K562 (cell line): ENCODE data around the gene NRF1. TPM values are rescaled to one million over a fixed set of nuclear protein-coding genes. Genes with fewer than 3 reads are reported as not detected.
A peak's percentile ranks its signal among the peaks of the same experiment; 100 is the strongest.

Experiments
- ARID4B ChIP-seq: sonication (generic); formaldehyde crosslinking; IDR thresholded peaks from 2 replicates; pipeline ENCODE4 v1.8.0; 2022; ENCODE audit warnings: mild to moderate bottlenecking, missing genetic modification reagents
- CTCFL ChIP-seq: IDR thresholded peaks from 2 replicates; pipeline ENCODE4 v1.6.1; 2011; ENCODE audit warnings: borderline replicate concordance, low read depth, mild to moderate bottlenecking, moderate library complexity, low read length; ENCODE audit not compliant: insufficient read depth, poor library complexity, severe bottlenecking
- DIDO1 ChIP-seq: fragments of 450-650 bp; IDR thresholded peaks from 2 replicates; pipeline ENCODE4 v1.6.1; 2016; ENCODE audit warnings: low read depth, missing biosample characterization, missing genetic modification characterization
- MAFF ChIP-seq: IDR thresholded peaks from 2 replicates; pipeline ENCODE4 v1.6.1; 2012; ENCODE audit warnings: low read length, improper control_type of control experiment
- MYBL2 ChIP-seq, 2 experiments: fragments of 450-650 bp in 1 of 2; sonication (generic) in 1 of 2; formaldehyde crosslinking in 1 of 2; IDR thresholded peaks; 2 replicates each; pipeline versions ENCODE4 v1.6.1 to v1.8.1; 2017 to 2022; ENCODE audit warnings: borderline replicate concordance in 1 of 2, inconsistent platforms in 1 of 2, low read depth in 1 of 2, mild to moderate bottlenecking in 1 of 2, missing genetic modification reagents in 1 of 2, moderate library complexity in 1 of 2
- NR1H2 ChIP-seq: sonication (generic); formaldehyde crosslinking; IDR thresholded peaks from 2 replicates; pipeline ENCODE4 v1.4.0; 2020; ENCODE audit warnings: mild to moderate bottlenecking, missing genetic modification reagents
- RBM17 ChIP-seq: fragments of 200-400 bp; formaldehyde crosslinking; IDR thresholded peaks from 2 replicates; pipeline ENCODE4 v1.6.1; 2017; ENCODE audit warnings: low read depth, mild to moderate bottlenecking, low read length, borderline replicate concordance
- VEZF1 ChIP-seq: fragments of 200-800 bp; sonication (Bioruptor generic); IDR thresholded peaks from 2 replicates; pipeline ENCODE4 v1.6.1; 2017; ENCODE audit warnings: missing genetic modification characterization, missing compliant biosample characterization
- ZNF407 ChIP-seq: fragments of 450-650 bp; IDR thresholded peaks from 2 replicates; pipeline ENCODE4 v1.6.1; 2016; ENCODE audit warnings: low read depth
- polyA plus RNA-seq, 8 experiments: library from polyadenylated mRNA; depleted of rRNA in 4 of 8; stranded (reverse) in 5 of 8; unstranded in 3 of 8; fragments of >200 nt; fragmentation: Nextera tagmentation in 2 of 8; fragmentation: Illumina TruSeq in 1 of 8; extraction: Ambion mirVana in 2 of 8; extraction: Trizol in 1 of 8; gene quantifications; 2 replicates each; pipeline versions ENCODE4 v1.2.1 to v1.2.3, GENCODE V29; 2011 to 2014; ENCODE audit warnings: inconsistent platforms in 1 of 8, missing spikeins in 1 of 8
- total RNA-seq, 7 experiments: library from RNA; depleted of rRNA in 6 of 7; stranded (reverse); fragments of >200 nt in 6 of 7; fragmentation: Illumina TruSeq in 2 of 7; extraction: Trizol in 2 of 7; gene quantifications; 2 replicates each; pipeline versions ENCODE4 v1.2.1 to v1.2.3, GENCODE V29; 2011 to 2021; ENCODE audit warnings: low replicate concordance in 1 of 7

The NRF1 gene
- total and polyA plus RNA-seq, 9 of the 15 experiments (the other 6 are each of a cell fraction or from before 2014, with no cell fraction given) = 8.6 to 28.8 (median 20.3) TPM

GRCh38 chr7:129613016-129613337, 1.5 kb downstream of the NRF1 start (continued):
- TF ChIP-seq ZNF407 (no peak), RBM17 (no peak), MAFF (0 out of 2 replicates have a peak, but pooled peaks have one; percentile 4), ARID4B (CRISPR knock-in tag) (no peak), DIDO1 (no peak), CTCFL (no peak), MYBL2 (IDR thresholded peaks at IDR 0.05; ENCODE audit: low read depth) (no peak; the same call in 1 of the 2 replicates), MYBL2 (CRISPR knock-in tag; IDR thresholded peaks at IDR 0.05; ENCODE audit: borderline replicate concordance) (no peak), VEZF1 (CRISPR knock-in tag) (no peak), NR1H2 (CRISPR knock-in tag) (no peak)
